ENCODE results near the gene SLC32A1.

- TF ChIP-seq ZFP3 (CRISPR knock-in tag; IDR thresholded peaks at IDR 0.05) (no peak), CREB5 (CRISPR knock-in tag; IDR thresholded peaks at IDR 0.05; ENCODE audit: low read depth) (no peak), RARB (CRISPR knock-in tag; IDR thresholded peaks at IDR 0.05) (no peak), PATZ1 (CRISPR knock-in tag; IDR thresholded peaks at IDR 0.05; ENCODE audit: borderline replicate concordance) (no peak), CSRNP3 (CRISPR knock-in tag; IDR thresholded peaks at IDR 0.05) (no peak), GLIS3 (CRISPR knock-in tag; IDR thresholded peaks at IDR 0.05) (no peak), SNAI2 (CRISPR knock-in tag; IDR thresholded peaks at IDR 0.05) (no peak), TSHZ2 (CRISPR knock-in tag; IDR thresholded peaks at IDR 0.05) (no peak), PPARA (CRISPR knock-in tag; IDR thresholded peaks at IDR 0.05; ENCODE audit: borderline replicate concordance) (no peak), TOX (CRISPR knock-in tag; IDR thresholded peaks at IDR 0.05; ENCODE audit: borderline replicate concordance) (no peak), ISL1 (CRISPR knock-in tag; IDR thresholded peaks at IDR 0.05) (no peak), ZNF565 (CRISPR knock-in tag; conservative IDR thresholded peaks at IDR 0.05; ENCODE audit: low read depth) (no peak), ESRRG (CRISPR knock-in tag; IDR thresholded peaks at IDR 0.05) (no peak)
Measured at GRCh38 chr20:38731738-38732113, 7.4 kb downstream of the SLC32A1 start.

Data from SK-N-SH treated with all-trans-retinoic acid at 6 μM for 48 hours (cell line).